Measurements from ENCODE around the gene SMIM23.
"Not testable (repeated sequence)": the region's sequence is repeated elsewhere in the genome, so short reads cannot be mapped to it uniquely, and the experiment has no call there.

Gene SMIM23

DNA sequence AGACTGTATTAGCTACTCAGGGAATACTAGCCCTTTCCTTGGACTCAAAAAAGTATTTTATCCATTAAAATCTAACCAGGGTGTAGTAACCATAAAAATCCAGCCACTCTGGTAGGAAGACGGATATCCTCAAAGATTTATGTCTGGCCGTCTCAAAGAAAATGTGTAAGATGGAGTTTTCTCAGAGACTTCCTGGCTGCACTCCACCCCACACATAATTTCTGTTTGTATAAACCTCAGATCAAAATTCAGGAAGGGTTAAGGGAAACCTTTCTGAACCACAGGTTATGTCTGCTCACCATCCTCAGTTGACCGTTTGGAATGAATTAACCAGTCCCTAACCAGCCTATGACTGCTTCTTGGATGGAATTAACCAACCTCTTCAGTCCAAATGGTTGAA is 13.8 kb upstream of the SMIM23 start:
- TF ChIP-seq, protein P1, sequence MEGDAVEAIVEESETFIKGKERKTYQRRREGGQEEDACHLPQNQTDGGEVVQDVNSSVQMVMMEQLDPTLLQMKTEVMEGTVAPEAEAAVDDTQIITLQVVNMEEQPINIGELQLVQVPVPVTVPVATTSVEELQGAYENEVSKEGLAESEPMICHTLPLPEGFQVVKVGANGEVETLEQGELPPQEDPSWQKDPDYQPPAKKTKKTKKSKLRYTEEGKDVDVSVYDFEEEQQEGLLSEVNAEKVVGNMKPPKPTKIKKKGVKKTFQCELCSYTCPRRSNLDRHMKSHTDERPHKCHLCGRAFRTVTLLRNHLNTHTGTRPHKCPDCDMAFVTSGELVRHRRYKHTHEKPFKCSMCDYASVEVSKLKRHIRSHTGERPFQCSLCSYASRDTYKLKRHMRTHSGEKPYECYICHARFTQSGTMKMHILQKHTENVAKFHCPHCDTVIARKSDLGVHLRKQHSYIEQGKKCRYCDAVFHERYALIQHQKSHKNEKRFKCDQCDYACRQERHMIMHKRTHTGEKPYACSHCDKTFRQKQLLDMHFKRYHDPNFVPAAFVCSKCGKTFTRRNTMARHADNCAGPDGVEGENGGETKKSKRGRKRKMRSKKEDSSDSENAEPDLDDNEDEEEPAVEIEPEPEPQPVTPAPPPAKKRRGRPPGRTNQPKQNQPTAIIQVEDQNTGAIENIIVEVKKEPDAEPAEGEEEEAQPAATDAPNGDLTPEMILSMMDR (IDR thresholded peaks at IDR 0.05; ENCODE audit: borderline replicate concordance, insufficient read depth, low read depth, low read length) = no peak
- no peak overlapping the region for H3K4me3 ChIP-seq (ENCODE audit: low read depth, low read length)

DNA sequence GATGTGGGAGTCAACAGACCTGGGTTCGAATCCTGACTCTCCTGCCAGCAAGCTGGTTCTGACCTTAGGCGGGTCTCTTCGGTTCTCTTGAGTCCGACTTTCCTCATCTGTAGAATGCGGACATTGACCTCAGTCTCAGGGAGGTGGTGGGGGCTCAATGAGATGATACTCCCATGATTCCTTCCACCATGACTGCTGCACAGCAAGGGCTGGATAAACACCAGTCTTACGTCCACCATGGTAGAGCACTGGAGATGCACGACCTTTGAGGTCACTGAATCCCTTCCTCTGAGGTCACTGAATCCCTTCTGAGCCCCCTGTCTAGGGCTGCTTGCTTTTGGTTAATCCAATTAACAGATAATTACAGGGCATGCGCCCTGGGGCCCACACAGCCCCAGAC is 12.5 kb upstream of the SMIM23 start:
- no peak overlapping the region for H3K4me3 ChIP-seq (ENCODE audit: low read depth, low read length)
- TF ChIP-seq, protein P1 (IDR thresholded peaks at IDR 0.05; ENCODE audit: borderline replicate concordance, insufficient read depth, low read depth, low read length) = no peak

DNA sequence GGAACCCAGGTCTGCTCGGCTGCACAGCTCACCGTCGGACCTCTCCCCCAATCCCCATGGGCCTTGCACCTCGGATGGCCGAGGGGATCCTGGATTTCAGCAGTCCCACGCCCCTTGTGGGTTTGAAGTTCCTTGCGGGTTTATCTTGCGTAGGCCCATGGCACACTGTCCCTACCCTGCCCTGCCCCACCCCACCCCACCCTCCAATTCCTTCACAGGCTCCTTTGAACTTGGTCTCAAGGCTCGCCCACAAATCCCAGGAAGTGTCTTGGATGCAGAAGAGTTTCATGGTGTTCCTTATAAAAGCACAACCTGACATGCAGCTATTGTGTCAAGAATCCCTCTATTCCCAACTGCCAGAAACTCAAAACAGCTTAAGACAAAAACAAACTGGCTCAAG is 11.2 kb upstream of the SMIM23 start:
- no peak overlapping the region for H3K4me3 ChIP-seq (ENCODE audit: low read depth, low read length)
- TF ChIP-seq, protein P1 (IDR thresholded peaks at IDR 0.05; ENCODE audit: borderline replicate concordance, insufficient read depth, low read depth, low read length) = no peak

DNA sequence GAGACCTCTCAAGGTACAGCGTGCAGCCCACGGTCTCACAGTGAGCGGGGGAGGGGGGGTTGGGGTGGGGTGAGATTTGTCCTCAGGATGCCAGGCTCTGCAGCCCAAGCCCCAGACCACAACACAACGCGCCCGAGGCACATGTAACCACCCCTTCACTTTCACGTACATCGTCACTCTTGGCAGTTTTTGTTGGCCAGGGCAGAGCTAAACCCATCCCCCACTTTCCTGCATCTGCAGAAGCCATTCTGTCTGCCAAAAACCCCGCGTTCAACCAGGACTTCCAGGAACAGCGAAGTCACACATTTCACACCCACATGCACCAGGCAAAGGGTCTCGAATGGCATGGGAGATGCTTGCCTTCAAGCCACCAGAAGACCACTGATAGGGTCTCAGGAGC is 9.4 kb upstream of the SMIM23 start:
- TF ChIP-seq, protein P1 (IDR thresholded peaks at IDR 0.05; ENCODE audit: borderline replicate concordance, insufficient read depth, low read depth, low read length) = no peak
- H3K4me3 ChIP-seq (ENCODE audit: low read depth, low read length) = no peak overlapping the region

DNA sequence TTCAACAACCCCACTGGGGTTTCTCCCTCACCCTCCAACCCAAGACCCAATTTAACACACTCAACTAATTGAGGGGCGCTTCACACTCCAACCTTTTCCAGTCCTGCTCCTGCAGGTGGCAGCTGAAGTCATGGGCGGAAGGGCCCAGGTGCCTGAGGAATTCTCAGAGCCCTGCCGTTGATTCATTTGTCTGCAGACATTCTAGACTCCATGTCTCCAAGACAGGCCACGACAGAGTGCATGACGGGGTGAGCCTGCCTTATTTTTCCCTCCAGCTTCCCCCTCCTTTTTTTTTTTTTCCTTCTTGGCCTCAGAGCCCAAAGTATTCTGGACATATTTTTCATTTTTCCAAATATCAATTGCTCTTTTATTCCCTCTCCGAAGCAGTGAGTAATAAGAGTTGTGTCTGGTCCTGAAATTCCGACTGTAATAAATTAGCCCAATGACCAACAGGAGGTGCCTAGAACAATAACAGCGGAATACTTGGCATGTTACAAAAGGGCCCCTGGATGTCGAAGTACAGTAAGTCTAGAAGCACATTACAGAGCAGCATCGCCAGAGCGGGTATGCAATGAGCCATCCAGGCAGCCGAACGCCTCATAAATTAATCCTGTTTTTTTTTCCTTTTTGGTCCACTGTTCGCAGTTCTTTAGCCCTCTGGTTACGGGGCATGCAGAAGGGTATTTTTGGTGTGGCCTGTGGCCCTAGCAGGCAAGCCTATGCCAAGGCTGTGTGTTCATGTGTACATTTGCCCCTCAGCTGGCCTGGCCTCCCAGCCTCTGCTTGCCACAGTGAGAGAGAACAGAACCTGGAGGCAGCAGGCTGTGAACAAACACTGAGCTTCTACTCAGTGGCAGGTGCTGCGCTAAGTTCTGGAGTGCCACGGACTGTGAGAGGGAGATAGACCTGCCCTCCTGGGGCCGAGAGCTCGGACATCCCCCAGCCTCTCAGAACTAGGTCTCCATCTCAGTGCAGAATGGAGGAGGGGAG is 8.6 kb upstream of the SMIM23 start:
- TF ChIP-seq, protein P1 (IDR thresholded peaks at IDR 0.05; ENCODE audit: borderline replicate concordance, insufficient read depth, low read depth, low read length) = no peak
- H3K4me3 ChIP-seq (ENCODE audit: low read depth, low read length) = no peak overlapping the region

DNA sequence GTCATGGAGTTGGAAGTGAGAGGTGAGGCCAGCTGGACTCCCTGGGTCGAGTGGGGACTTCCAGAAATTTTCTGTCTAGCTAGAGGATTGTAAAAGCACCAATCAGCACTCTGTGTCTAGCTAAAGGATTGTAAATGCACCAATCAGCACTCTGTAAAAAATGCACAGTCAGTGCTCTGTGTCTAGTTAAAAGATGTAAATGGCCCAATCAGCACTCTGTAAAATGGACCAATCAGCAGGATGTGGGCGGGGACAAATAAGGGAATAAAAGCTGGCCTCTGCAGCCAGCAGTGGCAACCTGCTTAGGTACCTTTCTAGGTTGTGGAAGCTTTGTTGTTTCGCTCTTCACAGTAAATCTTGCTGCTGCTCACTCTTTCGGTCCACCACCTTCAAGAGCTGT is 3.9 kb upstream of the SMIM23 start:
- H3K4me3 ChIP-seq (ENCODE audit: low read depth, low read length) = not testable (repeated sequence)

DNA sequence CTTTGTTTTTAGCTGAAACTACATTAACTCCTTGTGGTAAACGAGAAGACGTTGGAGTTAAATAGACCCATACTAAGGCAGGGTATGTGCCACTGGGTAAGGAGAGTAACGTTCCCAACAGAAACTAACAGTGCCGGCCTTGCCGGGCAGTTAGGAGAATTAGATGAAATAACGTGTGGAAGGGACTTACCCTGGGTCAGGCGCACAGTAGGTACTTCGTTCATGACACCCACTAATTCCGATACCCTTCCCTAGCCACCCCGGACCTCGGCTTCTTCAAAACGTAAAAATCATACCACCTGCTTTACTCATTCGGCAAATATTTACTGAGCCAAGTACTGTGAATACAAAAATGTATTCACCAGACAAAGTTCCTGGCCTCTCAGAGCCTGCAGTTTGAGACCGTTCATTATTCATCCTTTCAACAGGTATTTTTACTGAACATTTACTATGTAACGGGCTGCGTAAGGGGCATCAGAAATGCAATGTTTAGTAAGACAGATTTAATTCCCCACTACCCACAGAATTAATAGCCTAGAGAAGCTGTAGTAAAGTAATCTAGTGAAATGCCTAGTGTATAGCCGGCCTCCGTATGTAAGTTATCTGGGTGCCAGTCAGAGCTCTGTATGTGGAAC is 3.2 kb upstream of the SMIM23 start:
- H3K4me3 ChIP-seq (ENCODE audit: low read depth, low read length) = no peak overlapping the region
- TF ChIP-seq, protein P1 (IDR thresholded peaks at IDR 0.05; ENCODE audit: borderline replicate concordance, insufficient read depth, low read depth, low read length) = no peak

Data from GM12875 (cell line).